Vagina (tissue), 2 donors: ENCODE data around the gene HES5. TPM values are rescaled to one million over a fixed set of nuclear protein-coding genes. Genes with fewer than 3 reads are reported as not detected.

Source experiments
- DNase-seq, 2 donors: peaks; one replicate each; pipeline ENCODE4 v3.0.0-alpha.2; 2017; ENCODE audit errors: extremely low spot score in 2 of 2
- H3K27ac ChIP-seq: fragments of 200-600 bp; sonication (generic); one replicate; pipeline ENCODE4 v1.5.1; 2019
- H3K27me3 ChIP-seq: fragments of 200-600 bp; sonication (generic); one replicate; pipeline ENCODE4 v1.5.1; 2019
- H3K36me3 ChIP-seq, 2 donors: fragments of 200-600 bp; sonication (generic); one replicate each; pipeline ENCODE4 v1.5.1; 2017 to 2019
- H3K4me1 ChIP-seq: fragments of 200-600 bp; sonication (generic); one replicate; pipeline ENCODE4 v1.5.1; 2019
- H3K4me3 ChIP-seq, 2 donors: fragments of 200-600 bp; sonication (generic); 1 replicate in 1 of 2; 2 replicates in 1 of 2; pipeline ENCODE4 v1.5.1; 2016 to 2019
- H3K9me3 ChIP-seq: fragments of 200-600 bp; sonication (generic); one replicate; pipeline ENCODE4 v1.5.1; 2019
- CTCF ChIP-seq, 3 experiments: fragments of 450-650 bp in 2 of 3; fragments of 200-600 bp in 1 of 3; sonication (generic) in 1 of 3; IDR thresholded peaks; one replicate each; pipeline ENCODE4 v1.5.1; 2017 to 2019; ENCODE audit warnings: antibody characterized with exemption in 3 of 3, mild to moderate bottlenecking in 2 of 3, moderate library complexity in 2 of 3
- POLR2A ChIP-seq, 2 donors: fragments of 450-650 bp; IDR thresholded peaks; one replicate each; pipeline ENCODE4 v1.6.1; 2017; ENCODE audit warnings: antibody characterized with exemption in 2 of 2, mild to moderate bottlenecking in 2 of 2, moderate library complexity in 2 of 2
- POLR2AphosphoS5 ChIP-seq, 2 donors: sonication (generic); formaldehyde crosslinking; IDR thresholded peaks; one replicate each; pipeline ENCODE4 v1.9.0; 2017; ENCODE audit warnings: antibody characterized with exemption in 2 of 2, mild to moderate bottlenecking in 2 of 2, low read depth in 1 of 2; ENCODE audit not compliant: insufficient read depth in 1 of 2
- intact Hi-C: fragments of 100-400 bp; cut with DNase I; formaldehyde crosslinking; loops from one replicate; pipeline ENCODE4 v1.15.1; 2023
- total RNA-seq: library from RNA; depleted of rRNA; stranded (reverse); fragments of >200 nt; gene quantifications from one replicate; pipeline ENCODE4 v1.2.3, GENCODE V29; 2016

HES5 gene
- total RNA-seq, 1 donor from 2014 or later: not detected

- Histone ChIP-seq H3K27ac (no peak overlapping the region), H3K36me3 (peaks cover 0 to 28% of the 10 kb centered on the region in 2 donors), H3K4me1 (peaks cover 54% of the 10 kb centered on the region), H3K9me3 (no peaks in the 10 kb centered on the region), H3K4me3 (no peak overlapping the region), H3K27me3 (no peaks in the 10 kb centered on the region)
- intact Hi-C loops: no loop called here
- no peak for DNase-seq
- TF ChIP-seq CTCF (IDR thresholded peaks at IDR 0.05) (no peak), POLR2A (IDR thresholded peaks at IDR 0.05) (no peak), POLR2AphosphoS5 (IDR thresholded peaks at IDR 0.05; ENCODE audit: insufficient read depth in 1 of 2, low read depth in 1 of 2) (no peak)
Measured at GRCh38 chr1:2523891-2524609, 6.0 kb downstream of the HES5 start.

GRCh38 chr1:2523191-2523890 lies 6.7 kb downstream of the HES5 start:
- H3K27ac ChIP-seq: no peak overlapping the region
- intact Hi-C loops: no loop called here
- H3K4me3 ChIP-seq: no peak overlapping the region
- no peaks in the 10 kb centered on the region for H3K9me3 ChIP-seq
- H3K36me3 ChIP-seq: peaks cover 0 to 35% of the 10 kb centered on the region in 2 donors
- no peak for DNase-seq
- H3K4me1 ChIP-seq: peaks cover 47% of the 10 kb centered on the region
- H3K27me3 ChIP-seq: no peaks in the 10 kb centered on the region
- TF ChIP-seq POLR2AphosphoS5 (IDR thresholded peaks at IDR 0.05; ENCODE audit: insufficient read depth in 1 of 2, low read depth in 1 of 2) (no peak), POLR2A (IDR thresholded peaks at IDR 0.05) (no peak), CTCF (IDR thresholded peaks at IDR 0.05) (no peak)

GRCh38 chr1:2522230-2522629 lies 7.8 kb downstream of the HES5 start:
- peaks cover 0 to 46% of the 10 kb centered on the region in 2 donors for H3K36me3 ChIP-seq
- no peak overlapping the region for H3K27ac ChIP-seq
- intact Hi-C loops: no loop called here
- DNase-seq: no peak
- no peaks in the 10 kb centered on the region for H3K9me3 ChIP-seq
- H3K4me3 ChIP-seq: no peak overlapping the region
- H3K4me1 ChIP-seq: peaks cover 36% of the 10 kb centered on the region
- no peak for TF ChIP-seq POLR2A (IDR thresholded peaks at IDR 0.05)
- TF ChIP-seq POLR2AphosphoS5 (IDR thresholded peaks at IDR 0.05; ENCODE audit: insufficient read depth in 1 of 2, low read depth in 1 of 2): no peak
- TF ChIP-seq CTCF (IDR thresholded peaks at IDR 0.05): no peak
- no peaks in the 10 kb centered on the region for H3K27me3 ChIP-seq

- Histone ChIP-seq H3K27me3 (no peaks in the 10 kb centered on the region), H3K36me3 (peaks cover 0 to 61% of the 10 kb centered on the region in 2 donors), H3K4me3 (no peak overlapping the region), H3K27ac (no peak overlapping the region), H3K4me1 (peaks cover 28% of the 10 kb centered on the region), H3K9me3 (no peaks in the 10 kb centered on the region)
- no peak for DNase-seq
- intact Hi-C loops: no loop called here
- TF ChIP-seq CTCF (IDR thresholded peaks at IDR 0.05) (no peak), POLR2AphosphoS5 (IDR thresholded peaks at IDR 0.05; ENCODE audit: insufficient read depth in 1 of 2, low read depth in 1 of 2) (no peak), POLR2A (IDR thresholded peaks at IDR 0.05) (no peak)
Measured at GRCh38 chr1:2520806-2521205, 9.3 kb downstream of the HES5 start.

GRCh38 chr1:2520206-2520605 lies 9.9 kb downstream of the HES5 start:
- H3K27ac ChIP-seq: no peak overlapping the region
- TF ChIP-seq POLR2AphosphoS5 (IDR thresholded peaks at IDR 0.05; ENCODE audit: insufficient read depth in 1 of 2, low read depth in 1 of 2) (no peak), CTCF (IDR thresholded peaks at IDR 0.05) (no peak), POLR2A (IDR thresholded peaks at IDR 0.05) (no peak)
- H3K9me3 ChIP-seq: no peaks in the 10 kb centered on the region
- H3K4me3 ChIP-seq: no peak overlapping the region
- H3K36me3 ChIP-seq: peaks cover 0 to 65% of the 10 kb centered on the region in 2 donors
- peaks cover 22% of the 10 kb centered on the region for H3K4me1 ChIP-seq
- no peak for DNase-seq
- H3K27me3 ChIP-seq: no peaks in the 10 kb centered on the region
- intact Hi-C loops: no loop called here
